Fibroblast of upper back skin (primary cell): ENCODE results near the gene OXGR1.
A peak's percentile ranks its signal among the peaks of the same experiment; 100 is the strongest.
"Not testable (repeated sequence)": the region's sequence is repeated elsewhere in the genome, so short reads cannot be mapped to it uniquely, and the experiment has no call there.

ENCODE experiments used
- DNase-seq: peaks from one replicate; pipeline ENCODE4 v3.0.0-alpha.2; 2013

The OXGR1 gene

DNA sequence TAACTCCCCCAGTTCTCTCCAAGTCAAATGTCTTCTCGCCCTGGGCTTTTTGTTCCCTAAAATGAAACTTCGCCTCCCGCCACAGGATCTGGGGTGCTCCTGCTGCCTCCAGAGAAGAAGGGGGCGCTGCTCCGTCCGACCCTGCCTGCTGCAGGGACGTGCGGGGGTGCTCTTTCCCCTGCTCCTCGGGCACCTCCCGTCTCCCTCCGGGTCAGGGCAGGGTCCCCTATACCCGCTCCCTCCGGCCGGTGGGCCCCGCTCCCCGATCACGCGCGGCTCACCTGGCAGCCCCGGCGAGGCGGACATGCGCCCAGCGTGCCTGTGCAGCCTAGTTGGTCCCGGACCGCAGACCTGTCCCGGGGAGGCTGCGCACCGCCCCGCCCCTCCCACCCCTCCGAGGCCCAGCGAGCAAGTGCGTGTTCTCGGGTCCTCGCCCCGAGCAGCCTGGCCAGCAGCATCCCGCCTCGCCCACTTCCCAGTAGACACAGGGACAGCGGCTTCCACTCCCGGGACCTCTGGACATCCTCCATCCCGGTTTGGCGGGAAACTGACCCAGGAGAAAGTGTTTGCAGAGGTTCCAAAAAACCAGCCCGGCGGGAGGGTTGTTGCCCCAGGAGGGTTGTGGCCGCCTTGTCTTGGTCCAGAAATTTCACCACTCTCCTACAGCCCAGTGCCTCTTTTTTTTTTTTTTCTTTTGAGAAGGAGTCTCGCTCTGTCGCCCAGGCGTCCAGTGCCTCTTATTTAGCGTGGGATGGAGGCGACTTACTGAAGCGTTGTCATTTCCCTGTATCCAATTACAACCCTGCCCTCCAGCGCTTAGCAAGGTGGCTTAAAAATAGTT is at the start of gene OXGR1:
TSS of gene OXGR1 (minus strand) at position 460 of the 841 bp plus-strand sequence. CDS start 6,717 bp downstream, outside the sequence.
- DNase-seq, result no peak

DNA sequence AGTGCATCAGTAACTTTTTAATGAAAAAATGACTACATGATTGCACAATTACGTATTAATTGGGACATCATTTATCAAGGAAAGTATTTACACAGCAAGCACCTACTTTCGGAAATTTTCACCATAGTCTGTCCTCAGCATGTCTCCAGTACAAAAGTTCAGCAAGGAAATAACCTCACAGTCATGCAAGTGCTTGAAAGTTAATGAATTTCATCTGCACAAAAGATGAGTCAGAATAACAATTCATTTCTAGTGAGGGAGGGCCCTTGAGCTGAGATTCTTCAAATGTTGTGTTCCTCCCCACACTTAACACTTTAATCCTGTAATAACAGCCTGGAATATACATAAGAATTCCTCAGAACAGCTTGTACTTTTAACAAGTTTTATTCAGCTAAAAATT is 49.0 kb upstream of the OXGR1 start:
- peak; percentile 89 for DNase-seq

DNA sequence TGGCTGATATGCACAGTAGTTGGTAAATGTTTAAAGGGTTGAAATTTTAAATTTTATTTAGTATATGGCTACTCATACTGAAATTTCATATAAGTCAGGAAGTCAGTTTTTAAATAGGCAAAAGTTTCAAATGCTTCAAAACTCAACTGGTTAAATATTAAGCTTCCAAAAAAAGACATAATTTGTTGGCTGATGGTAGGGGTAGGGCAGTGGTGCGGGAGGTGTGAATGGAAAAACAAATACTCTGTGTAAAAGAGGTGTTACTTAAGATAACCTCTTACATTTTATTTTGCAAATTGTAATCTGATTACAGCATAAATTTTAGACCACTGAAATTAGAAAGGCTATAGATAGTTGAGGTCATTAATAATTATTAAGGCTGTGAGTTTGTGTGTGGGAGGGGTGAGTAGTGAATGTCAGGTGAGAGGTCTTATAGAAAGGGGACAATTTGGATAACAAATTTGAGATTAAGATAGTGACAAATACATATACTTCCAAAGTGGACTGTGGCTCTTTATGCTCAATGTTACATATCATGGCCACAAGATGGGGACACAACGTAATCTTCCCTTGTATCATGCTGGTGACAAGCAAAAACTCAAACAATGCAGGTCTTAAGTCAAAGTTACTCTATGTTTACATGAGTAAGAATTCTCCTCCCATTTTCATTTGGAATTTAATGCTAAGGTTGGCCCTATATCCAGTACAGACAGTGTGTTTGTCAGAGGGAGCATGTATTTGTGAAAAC is 36.6 kb upstream of the OXGR1 start:
- DNase-seq, result peak; percentile 73

DNA sequence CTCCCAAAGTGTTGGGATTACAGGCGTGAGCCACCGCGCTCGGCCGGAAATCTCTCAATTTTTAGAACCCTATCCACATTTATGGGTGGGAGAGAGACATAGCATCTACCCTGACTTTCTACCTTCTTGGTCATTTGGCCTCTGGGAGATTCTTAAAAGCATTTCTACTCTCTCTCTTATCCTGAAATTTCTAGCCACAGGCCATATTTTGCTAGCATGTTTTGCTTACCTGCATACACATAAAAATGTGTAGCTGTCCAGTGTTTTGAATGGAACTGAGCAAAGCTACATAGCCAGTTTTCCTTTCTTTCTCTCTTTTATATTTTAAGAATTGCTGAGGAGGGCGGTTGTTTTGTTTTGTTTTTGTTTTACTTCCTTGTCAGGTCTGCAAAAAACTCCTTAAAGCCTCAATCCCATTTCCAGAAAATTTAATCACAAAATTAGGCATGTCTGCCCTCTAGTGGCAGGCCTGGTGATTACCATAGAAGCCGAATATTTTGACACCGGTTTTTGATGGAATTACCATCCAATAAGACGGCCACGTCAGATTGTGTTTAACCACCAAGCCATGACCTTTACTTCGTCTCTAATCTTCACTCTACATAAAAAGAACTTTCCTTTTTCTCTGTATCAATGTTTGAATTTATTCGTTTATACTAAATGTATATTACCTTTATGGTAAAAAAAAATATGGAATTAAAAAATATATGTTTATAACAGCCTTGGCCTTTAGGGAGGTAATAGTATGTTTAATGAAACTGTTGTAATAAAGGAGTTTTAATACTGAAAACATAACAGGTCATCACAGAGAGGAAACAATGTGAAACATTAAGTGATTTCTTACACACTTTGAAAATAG is 34.4 kb upstream of the OXGR1 start:
- peak; percentile 68 for DNase-seq

DNA sequence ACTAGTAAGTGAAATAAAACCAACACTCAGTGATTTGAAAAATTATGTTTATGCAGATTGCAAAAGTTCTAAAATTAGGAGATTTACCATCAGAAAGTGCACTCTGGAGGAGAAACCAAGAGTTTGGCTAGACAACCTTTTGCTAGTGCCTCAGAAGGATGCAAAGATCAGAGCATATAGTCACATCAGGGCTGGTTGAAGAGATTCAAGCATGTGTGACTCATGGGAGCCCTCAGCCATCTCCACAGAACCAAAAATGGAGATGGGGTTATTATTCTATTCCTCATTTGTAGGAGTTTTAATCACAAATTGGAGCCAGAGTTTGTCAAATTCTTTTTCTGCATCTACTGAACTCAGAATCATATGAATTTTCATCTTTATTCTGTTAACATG is 32.9 kb upstream of the OXGR1 start:
- DNase-seq, result no peak

DNA sequence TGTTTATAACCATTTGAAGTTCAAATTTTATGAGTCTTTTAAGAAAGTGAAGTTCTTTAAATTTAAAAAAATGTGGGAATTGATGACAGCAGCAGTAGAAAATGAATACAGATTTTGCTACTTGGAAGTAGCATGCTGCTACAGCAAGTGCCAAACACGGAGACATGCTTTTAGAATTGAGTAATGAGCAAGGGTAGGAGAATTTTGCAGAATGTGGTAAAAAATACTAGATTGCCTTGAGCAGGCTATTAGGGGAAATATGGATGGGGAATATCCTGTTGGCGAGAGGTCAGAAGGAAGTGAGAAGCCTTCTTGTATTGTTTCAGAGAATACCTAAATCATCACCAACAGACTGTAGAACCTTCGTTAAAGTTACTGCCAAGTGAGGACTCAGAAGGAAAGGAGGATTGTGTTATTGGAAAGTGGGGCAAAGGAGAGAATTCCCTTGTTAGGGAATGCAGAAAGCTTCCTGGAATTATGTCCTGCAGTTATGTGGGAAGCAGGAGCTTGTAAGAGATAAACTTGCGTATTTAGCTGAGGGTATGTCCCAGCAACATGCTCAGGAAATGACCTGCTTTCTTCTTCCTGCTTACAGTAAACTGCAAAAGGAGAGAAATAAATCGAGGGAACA is 32.4 kb upstream of the OXGR1 start:
- DNase-seq, result peak; percentile 50

DNA sequence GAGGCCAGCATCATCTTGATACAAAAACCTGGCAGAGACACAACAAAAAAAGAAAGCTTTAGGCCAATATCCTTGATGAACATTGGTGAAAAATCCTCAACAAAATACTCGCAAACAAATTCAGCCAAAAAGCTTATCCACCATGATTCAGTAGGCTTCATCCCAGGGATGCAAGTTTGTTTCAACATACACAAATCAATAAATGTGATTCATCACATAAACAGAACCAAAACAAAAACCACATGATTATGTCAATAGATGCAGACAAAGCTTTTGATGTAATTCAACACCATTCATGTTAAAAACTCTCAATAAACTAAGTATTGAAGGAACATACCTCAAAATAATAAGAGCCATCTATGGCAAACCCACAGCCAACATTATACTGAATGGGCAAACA is 29.5 kb upstream of the OXGR1 start:
- not testable (repeated sequence) for DNase-seq

DNA sequence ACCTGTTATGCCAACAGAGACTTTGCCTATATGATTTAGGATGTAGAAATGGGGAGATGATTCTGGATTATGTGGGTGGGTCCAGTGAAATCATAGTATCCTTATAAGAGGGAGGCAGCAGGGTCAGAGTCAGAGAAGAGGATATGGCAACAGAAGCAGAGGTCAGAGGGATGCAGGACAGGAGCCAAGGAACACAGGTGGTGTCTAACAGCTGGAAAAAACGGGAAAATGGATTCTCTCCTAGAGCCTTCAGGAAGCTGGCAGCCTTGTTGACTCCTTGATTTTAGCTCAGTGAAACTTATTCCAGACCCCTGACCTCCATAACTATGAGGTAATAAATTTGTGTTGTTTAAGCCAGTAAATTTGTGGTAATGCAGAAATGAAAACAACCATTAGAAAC is 28.8 kb upstream of the OXGR1 start:
- no peak for DNase-seq

DNA sequence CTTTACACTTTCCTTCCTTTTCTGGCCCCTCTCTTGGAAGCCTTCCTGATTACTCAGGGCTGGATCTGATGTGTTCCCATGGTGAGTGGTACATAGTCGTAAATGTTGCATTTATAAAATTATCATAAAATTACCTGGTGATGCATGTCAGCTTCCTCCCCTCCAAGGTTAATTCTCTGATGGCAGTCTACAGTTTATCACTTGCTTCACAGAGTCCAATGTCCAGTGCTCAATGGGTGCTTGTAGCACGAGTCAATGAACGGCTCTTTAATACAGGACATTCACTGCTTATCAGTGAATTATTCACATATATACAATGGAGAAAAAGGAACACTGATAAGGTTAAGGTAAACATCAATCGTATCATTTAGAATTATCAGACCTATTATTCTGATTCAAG is 27.0 kb upstream of the OXGR1 start:
- DNase-seq, result no peak

DNA sequence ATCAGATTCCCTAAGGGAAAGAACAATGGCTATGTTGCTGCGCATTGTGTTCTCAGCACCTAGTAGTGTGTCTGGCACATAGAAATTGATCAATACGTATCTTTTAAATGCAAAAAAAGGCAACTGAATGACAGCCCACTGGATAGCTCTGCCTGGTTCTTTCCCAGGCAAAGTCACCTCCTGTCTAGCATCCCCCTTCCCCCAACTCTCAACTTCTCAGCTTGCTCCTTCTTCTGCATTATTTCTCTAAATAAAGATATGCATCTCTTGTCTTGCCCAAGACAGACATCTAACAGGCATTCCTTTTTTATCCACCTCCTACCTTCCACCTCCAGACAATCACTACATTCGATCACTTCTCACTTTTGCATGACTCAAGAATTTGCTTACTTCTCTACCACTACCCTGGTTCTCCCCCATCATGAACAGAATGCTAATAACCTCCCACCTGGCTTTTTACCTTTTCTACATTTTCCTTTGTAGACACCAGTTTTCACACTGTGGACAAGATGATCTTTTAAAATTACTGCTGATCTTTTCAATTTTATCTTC is 26.5 kb upstream of the OXGR1 start:
- no peak for DNase-seq

DNA sequence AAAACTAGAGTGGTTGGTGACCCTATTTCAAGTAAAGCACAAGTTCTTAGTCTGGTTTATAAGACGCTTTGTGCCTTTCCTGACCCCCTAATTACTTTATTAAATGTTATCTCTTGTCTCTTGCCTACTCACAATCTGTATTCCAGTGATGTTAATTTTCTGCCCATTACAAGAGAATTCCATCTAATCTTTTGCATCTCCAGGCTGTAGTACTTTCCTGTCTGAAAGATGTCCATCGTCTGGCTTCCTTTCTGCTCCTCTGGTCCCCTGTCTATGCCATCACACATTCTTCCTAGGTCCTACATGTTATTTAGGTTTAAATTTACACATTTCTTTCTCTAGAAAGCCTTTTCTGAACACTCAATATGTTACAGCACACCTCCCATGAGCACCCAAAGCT is 25.9 kb upstream of the OXGR1 start:
- DNase-seq, result no peak

DNA sequence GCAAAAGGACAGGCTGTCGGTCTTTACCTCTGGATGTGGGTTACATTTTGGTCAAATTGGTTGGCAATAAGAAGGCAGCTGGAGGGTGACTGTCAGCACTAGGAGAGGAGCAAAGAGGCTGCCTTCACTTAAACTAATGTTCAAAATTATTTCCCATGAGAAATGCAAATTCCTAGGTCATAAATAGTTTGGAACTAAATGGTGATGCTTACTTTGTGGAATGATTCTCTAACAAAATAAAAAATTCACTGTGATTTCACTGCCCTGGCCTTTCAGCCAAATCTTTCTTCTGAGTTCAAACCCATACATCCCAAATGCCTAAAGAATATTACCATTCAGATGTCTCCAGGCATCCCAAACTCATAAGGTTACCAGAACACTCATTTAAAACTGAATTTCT is 25.0 kb upstream of the OXGR1 start:
- no peak for DNase-seq

DNA sequence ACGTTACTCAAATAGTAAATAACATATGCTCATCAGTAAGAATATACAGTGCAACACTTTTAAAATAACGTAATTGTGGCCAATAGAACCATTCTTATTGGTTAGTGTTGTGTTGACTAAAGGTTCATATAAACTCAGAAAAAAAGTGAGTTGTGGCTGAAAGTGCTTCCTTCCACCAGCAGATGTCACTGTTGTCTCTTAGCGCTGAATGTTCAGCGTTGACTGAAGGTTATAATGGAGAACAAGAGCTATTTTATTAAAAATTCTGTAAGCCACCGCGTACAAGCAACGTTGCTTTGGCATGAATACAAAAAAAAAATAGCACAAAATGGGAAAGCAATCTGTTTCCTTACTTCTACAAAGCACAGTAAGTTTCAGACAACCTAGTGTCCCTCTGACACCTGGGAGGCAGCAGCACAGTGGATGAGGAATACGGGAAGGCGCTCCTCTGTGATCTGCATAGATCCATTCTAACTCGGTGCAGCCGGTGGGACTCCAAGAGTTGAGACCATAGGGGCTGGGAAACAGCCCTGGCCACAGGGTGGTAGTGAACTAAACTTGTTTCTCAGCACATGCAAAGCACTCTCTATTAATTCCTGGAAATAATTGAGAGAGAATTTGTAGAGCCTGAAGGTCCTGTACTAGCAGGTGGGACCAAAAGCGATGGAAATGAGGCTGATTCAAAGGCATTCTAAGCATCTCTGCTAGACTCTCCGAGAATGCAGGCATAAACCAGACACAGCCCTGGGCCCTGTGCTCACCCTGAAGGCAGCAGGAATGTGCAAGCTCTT is 23.9 kb upstream of the OXGR1 start:
- peak; percentile 58 for DNase-seq

DNA sequence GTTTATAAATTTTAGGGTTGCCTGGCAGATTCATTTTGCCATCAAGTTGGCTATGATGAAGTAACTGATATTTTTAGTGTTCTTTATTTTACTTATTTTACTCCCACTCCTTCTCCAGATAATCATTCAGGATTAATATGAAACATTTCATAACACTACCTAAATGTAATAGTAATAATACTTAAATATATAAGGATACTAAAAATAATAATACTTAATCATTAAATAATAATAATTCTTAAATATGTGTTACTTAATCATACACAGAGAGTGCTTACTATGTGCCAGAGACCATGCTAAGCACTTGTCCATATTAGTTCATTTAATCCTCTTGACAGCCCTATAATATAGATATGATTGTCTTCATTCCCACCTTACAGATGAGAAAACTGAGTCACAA is 23.0 kb upstream of the OXGR1 start:
- no peak for DNase-seq

DNA sequence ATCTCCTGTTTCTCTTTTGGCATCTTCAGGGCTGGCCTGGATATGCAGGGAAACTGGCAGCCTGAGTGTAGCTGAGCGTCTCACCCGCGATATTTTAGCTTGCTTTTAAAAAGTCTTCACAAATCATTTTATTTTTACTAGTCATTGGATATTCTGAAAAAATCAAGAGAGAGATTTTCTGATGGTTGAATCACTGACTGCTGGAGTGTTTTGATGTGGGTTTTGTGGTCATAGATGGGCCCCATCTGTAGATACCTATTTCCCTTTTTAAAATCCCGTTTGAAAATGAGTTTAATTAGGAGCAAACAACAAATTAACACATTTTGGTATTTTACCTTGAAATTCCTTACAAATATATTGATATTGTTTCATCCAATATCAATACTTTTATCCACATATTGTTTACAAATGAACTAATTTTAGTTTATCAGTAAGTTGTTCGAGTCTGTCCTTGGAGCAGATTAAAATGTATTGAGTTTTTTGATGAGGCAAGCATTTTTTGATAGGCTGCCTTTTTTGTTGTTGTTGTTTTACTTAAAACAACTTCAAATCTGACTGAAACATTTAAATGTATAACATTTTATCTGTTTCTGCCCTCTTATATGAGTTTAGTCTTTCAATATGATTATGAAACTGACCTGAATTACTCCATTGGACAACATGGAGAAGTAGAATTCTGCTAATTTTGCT is 21.5 kb upstream of the OXGR1 start:
- peak; percentile 38 for DNase-seq

DNA sequence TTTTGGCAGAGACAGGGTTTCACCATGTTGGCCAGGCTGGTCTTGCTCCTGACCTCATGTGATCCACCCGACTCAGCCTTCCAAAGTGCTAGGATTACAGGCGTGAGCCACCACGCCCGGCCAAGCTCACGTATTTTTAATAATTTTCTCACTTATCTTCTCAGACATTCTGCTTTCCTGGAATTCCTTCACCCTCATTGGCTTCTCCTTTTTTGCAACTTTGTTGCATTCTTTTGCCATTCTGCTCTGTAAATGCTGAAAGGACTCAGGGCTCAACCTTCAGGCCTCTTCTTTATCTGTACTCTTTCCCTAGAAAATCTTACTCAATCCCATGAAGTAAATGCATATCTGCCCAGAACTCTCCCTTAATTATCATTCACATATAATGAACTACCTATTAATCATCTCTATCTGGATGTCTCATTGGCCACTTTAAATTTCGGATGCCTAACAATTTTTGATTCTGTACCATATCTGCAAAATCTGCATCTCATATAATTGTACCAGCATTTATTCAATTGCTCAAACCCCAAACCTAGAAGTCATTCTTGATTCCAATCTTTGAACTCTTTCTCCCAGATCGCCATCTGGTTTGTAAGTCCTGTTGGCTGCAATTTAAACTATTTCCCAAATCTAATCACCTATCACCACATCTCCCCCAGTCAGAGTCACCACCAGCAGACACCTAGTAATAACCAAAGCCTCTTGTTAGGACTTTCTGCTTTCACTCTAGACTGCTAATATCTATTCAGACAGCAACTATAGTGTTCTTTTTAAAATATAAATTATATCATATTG is 18.2 kb upstream of the OXGR1 start:
- DNase-seq, result no peak

DNA sequence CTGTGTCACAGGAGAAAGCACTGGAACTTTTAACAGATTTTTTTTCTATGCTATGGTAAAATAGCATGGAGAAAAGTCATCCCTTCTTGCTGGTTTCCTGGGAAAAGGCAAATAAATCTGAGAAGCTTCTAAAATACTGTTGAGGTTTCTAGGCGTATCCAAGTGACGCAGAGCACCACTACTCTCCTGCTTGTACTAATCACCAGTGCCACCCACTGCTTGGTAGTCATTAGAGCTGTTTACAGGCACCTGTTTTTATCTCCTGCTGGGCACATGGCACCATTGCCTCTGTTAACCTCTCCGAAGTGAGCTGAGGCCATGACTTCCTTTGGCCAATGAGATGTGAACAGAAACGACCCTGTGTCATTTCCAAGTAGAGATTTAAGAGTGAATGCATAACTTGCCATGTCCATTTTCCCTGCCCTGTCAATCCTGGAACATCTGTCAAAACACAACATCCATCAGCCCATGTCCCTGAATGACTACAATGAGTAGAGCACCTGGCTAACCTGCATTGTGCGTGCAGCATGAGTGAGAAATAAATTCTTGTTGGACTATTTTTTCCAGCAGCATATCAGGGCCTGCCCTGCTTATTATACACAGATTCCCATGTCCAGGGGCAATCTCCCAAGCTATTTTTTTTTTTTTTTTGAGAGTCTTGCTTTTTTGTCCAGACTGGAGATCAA is 17.3 kb upstream of the OXGR1 start:
- no peak for DNase-seq

DNA sequence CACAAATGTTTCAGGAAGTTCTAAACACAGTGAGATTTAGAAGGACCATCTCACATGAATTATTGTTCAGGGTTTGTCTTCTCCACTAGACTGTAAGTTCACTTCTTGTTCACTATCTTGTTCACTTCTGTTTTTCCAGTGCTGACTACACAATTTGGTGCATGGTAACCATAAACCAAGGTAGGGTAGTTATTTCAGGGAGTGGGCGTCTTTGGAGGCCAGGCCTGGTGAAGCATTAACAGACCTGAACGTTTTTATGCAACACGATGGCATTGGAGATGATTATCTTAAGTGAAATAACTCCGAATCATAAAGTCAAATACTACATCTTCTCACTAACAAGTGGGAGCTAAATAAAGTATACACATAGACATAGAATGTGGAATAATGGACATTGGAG is 14.4 kb upstream of the OXGR1 start:
- DNase-seq, result no peak

DNA sequence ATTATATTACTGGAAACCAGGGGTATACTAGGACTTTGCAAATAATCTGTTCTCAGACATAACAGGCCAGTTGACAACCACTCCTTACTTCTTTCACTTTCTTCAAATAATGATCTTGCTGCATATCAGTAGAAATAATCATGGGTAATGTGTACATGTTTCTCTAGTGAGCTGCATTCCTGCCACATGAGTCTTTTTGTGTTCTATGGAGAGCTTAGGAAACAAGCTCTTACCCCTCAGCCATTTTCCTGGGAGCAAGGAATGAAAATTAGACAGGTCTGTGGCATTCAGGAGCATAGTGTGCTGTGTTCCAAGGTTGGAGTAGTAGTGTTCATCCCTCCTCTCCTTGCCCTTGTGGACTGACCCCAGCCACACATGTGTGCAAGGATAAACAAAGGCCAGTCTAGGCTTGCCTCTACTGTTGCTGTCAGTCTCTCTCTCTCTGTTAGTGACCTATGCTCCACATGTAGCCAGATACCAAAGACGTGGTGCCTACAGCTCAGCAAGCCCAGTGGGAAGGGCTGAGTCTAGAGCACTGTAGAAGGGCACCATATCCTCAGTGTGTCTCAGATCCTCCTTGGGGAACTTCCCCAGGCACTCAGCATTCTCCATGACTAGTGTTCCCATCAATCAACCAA is 11.5 kb upstream of the OXGR1 start:
- DNase-seq, result peak; percentile 64
